ENCODE data around the gene SETX. TPM values are rescaled to one million over a fixed set of nuclear protein-coding genes. Genes with fewer than 3 reads are reported as not detected.

SETX gene
- total and polyA plus RNA-seq, 7 donors = 8.8 to 58.2 (median 45.5) TPM

GRCh38 chr9:132369421-132369820 is 14.6 kb upstream of the SETX start:
- Histone ChIP-seq H3K9me3 (no peaks in the 10 kb centered on the region), H3K4me1 (no peaks in the 10 kb centered on the region), H3K27me3 (no peaks in the 10 kb centered on the region), H3K27ac (no peak overlapping the region), H3K36me3 (no peaks in the 10 kb centered on the region), H3K4me3 (no peak overlapping the region)
- DNase-seq = no peak
- 93 to 95% methylated on average over 4 of the region's 4 CpGs for WGBS, 2 donors
- intact Hi-C loops (cut with DNase I) = no loop called here
- TF ChIP-seq POLR2A (IDR thresholded peaks at IDR 0.05) (no peak), EP300 (IDR thresholded peaks at IDR 0.05) (no peak), CTCF (IDR thresholded peaks at IDR 0.05) (no peak), POLR2AphosphoS5 (IDR thresholded peaks at IDR 0.05) (no peak)

- Histone ChIP-seq H3K27me3 (no peaks in the 10 kb centered on the region), H3K4me1 (no peaks in the 10 kb centered on the region), H3K9me3 (no peaks in the 10 kb centered on the region), H3K27ac (no peak overlapping the region), H3K4me3 (no peak overlapping the region), H3K36me3 (no peaks in the 10 kb centered on the region)
- TF ChIP-seq EP300 (IDR thresholded peaks at IDR 0.05) (no peak), POLR2A (IDR thresholded peaks at IDR 0.05) (no peak), POLR2AphosphoS5 (IDR thresholded peaks at IDR 0.05) (no peak), CTCF (IDR thresholded peaks at IDR 0.05) (no peak)
- WGBS, 2 donors = 77% methylated on average over 13 of the region's 13 CpGs
- intact Hi-C loops (cut with DNase I) = no loop called here
- no peak for DNase-seq
These were observed 13.0 kb upstream of the SETX start for GRCh38 chr9:132367613-132368313.

GRCh38 chr9:132366481-132366880 is 11.7 kb upstream of the SETX start:
- H3K27ac ChIP-seq = no peak overlapping the region
- no peak overlapping the region for H3K4me3 ChIP-seq
- no peak for TF ChIP-seq POLR2A (IDR thresholded peaks at IDR 0.05)
- no peak for TF ChIP-seq EP300 (IDR thresholded peaks at IDR 0.05)
- no peak for TF ChIP-seq CTCF (IDR thresholded peaks at IDR 0.05)
- TF ChIP-seq POLR2AphosphoS5 (IDR thresholded peaks at IDR 0.05) = no peak
- no peaks in the 10 kb centered on the region for H3K4me1 ChIP-seq
- 91 to 93% methylated on average over 4 of the region's 4 CpGs for WGBS, 2 donors
- H3K27me3 ChIP-seq = no peaks in the 10 kb centered on the region
- H3K9me3 ChIP-seq = no peaks in the 10 kb centered on the region
- intact Hi-C loops (cut with DNase I) = no loop called here
- no peak for DNase-seq
- no peaks in the 10 kb centered on the region for H3K36me3 ChIP-seq

GRCh38 chr9:132365986-132366385 is 11.2 kb upstream of the SETX start:
- no peak overlapping the region for H3K4me3 ChIP-seq
- no peaks in the 10 kb centered on the region for H3K9me3 ChIP-seq
- DNase-seq = no peak
- H3K27me3 ChIP-seq = no peaks in the 10 kb centered on the region
- WGBS, 2 donors = 71 to 77% methylated on average over 3 of the region's 3 CpGs
- H3K4me1 ChIP-seq = no peaks in the 10 kb centered on the region
- TF ChIP-seq EP300 (IDR thresholded peaks at IDR 0.05) (no peak), CTCF (IDR thresholded peaks at IDR 0.05) (no peak), POLR2A (IDR thresholded peaks at IDR 0.05) (no peak), POLR2AphosphoS5 (IDR thresholded peaks at IDR 0.05) (no peak)
- intact Hi-C loops (cut with DNase I) = no loop called here
- H3K27ac ChIP-seq = no peak overlapping the region
- H3K36me3 ChIP-seq = no peaks in the 10 kb centered on the region

GRCh38 chr9:132364068-132364467 is 9.3 kb upstream of the SETX start:
- 66 to 91% methylated on average over 9 of the region's 9 CpGs for WGBS, 2 donors
- Histone ChIP-seq H3K4me1 (no peaks in the 10 kb centered on the region), H3K36me3 (no peaks in the 10 kb centered on the region), H3K27ac (no peak overlapping the region), H3K4me3 (no peak overlapping the region), H3K9me3 (no peaks in the 10 kb centered on the region), H3K27me3 (no peaks in the 10 kb centered on the region)
- TF ChIP-seq POLR2AphosphoS5 (IDR thresholded peaks at IDR 0.05) (no peak), POLR2A (IDR thresholded peaks at IDR 0.05) (no peak), EP300 (IDR thresholded peaks at IDR 0.05) (no peak), CTCF (IDR thresholded peaks at IDR 0.05) (no peak)
- intact Hi-C loops (cut with DNase I) = no loop called here
- DNase-seq = no peak

Measured in sigmoid colon (tissue), 7 donors.